Stimulated activated CD8-positive, alpha-beta memory T cell treated with anti-CD3 and anti-CD28 coated beads, Interleukin-7, amount 100 ng/mL, for 1 hour (primary cell): ENCODE results near the gene KDM2A.

ENCODE experiments used
- DNase-seq, 2 donors: peaks; one replicate each; pipeline ENCODE4 v3.0.0-alpha.2; 2020; ENCODE audit warnings: low read depth in 2 of 2

Gene KDM2A

DNA sequence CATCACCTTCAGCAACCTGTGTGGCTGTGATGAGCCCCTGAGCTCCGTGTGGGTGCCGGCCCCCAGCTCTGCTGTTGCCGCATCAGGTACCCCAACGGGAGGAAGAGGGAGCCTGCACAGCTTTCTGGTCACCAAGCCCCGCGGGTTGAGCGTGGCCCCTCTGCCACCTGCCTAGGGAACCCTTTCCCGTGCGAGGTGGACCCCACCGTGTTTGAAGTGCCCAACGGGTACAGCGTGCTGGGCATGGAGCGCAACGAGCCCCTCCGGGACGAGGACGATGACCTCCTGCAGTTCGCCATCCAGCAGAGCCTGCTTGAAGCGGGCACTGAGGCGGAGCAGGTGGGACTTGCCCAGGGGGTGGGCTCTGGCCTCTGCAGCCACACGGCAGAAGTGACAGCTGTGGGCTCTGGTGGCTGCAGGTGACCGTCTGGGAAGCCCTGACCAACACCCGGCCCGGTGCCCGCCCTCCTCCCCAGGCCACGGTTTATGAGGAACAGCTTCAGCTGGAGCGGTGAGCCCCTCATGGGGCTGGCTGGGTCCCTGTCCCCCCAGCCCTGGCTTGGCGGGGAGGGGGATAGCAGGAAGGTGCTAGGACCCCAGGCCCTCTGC is 182.4 kb downstream of the KDM2A start:
- no peak for DNase-seq

DNA sequence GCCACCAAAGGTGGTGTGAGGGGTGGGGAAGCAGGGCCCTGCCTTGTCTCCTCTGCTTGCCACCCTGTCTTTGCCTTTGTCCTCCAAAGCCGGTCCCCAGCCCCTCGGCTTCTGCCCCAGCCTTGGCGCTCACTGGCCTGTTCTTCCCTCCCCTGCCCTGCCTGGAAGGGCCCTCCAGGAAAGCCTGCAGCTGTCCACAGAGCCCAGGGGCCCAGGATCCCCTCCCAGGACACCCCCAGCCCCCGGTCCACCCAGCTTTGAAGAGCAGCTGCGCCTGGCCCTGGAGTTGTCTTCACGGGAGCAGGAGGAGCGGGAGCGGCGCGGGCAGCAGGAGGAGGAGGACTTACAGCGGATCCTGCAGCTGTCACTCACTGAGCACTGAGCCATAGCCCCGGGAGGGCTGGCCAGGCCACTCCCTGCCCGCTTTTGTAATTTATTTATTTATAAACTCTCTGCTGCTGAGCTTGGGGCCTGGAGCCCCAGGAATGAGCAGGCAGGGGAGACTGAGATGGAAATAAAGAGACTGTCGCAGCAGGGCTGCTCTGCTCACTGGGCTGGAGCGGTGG is 183.0 kb downstream of the KDM2A start:
- no peak for DNase-seq

DNA sequence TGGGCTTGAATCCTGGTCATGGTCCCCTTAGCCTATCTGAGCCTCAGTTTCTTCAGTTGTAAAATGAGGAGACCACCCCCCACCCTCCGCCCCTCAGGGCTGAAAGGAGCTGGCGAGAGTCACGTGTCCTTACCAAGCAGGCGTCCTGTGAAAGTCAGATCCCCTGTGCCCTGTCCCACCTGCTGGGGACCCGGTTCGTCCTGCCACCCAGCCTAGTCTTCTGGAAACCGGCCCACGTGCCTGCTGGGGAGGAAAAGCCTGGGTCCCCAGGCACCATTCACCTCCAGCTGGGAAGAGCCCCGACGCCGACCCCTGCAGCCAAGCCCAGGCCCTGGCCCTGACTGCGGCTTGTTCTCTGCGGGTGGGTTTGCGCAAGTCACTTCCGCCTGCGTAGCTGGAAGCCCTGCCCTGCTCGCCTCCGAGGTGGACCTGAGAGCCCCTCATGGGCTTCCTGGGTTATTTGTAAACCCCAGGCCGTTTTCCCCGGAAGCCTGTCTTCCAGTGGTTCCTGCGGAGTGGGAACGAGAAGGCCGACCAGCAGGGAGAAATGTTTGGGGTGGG is 183.6 kb downstream of the KDM2A start:
- no peak for DNase-seq

DNA sequence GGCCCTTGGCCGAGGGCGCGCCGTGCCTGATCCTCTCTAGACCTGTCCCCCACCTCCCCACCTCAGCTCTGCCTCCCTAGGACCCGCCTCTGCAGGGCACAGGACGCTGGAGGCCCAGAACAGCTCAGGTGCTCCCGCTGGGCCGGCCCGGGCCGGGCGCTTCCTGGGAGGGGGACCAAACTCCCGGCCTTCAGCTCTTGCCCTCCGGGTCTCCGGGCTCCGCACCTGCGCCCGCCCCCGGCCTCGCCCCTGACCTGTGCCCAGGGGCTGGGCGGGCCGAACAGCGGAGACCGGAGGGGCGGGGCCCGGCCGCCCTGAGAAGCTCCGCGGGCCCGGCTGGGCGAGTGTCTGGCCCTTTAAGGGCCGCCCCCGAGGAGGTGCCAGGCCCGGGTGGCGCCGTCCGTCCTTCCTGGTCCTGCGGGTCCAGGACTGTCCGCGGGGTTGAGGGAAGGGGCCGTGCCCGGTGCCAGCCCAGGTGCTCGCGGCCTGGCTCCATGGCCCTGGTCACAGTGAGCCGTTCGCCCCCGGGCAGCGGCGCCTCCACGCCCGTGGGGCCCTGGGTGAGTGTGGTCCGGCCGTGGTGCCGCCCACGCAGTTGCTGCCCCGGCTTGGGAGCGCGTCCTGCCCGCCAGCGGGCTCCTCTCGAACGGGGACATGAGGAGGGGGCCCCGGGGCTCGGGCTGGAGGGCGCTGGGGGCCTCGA is 184.2 kb downstream of the KDM2A start, which contains the start of gene SSH3:
TSS of gene SSH3 (plus strand) at position 399 of the 703 bp plus-strand sequence. CDS start at position 495, 96 bp downstream.
- DNase-seq: no peak

DNA sequence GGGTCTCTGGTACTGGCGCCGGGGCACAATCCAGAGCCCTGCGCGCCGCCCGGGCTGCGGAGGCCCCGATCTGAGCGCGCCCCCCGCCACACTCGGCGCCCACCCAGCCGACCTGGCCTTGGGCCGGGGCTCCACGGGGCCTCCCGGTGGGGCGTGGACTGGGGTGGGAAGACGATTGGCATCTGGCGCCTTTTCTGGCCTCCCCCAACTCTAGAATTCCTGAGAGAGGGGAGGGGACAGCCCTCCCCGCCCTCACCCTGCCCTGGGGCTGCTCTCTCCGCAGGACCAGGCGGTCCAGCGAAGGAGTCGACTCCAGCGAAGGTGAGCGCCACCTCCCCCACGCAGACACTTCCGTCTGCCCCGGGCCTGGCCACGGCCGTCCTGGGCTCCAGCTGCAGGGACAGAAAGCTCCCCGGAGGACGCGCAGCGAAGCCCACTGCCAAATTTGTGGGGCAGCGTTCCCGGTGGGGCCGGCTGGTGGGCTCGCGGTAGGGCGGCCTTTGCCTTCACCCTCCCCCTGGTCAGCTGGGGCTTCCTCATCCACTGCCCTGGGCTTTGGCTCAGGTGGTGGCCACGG is 184.9 kb downstream of the KDM2A start:
- no peak for DNase-seq

DNA sequence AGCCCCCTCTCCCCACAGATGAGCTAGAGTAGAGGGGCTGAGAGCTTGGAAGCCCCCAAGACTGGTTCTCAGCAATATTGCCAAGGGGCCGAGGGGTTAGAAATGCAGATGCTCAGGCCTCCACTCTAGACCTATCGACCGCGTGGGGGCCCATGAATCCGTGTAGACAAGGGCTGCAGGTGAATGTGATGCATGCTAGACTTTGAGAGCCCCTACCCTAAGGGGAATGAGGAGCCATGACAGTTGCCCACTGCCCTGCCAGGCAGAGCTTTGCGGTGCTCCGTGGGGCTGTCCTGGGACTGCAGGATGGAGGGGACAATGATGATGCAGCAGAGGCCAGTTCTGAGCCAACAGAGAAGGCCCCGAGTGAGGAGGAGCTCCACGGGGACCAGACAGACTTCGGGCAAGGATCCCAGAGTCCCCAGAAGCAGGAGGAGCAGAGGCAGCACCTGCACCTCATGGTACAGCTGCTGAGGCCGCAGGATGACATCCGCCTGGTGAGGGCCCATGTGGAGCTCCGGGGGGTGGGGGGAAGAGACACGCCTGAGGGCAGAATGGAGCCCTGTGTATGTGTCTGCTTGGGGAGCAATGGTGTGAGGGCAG is 185.5 kb downstream of the KDM2A start:
- no peak for DNase-seq

DNA sequence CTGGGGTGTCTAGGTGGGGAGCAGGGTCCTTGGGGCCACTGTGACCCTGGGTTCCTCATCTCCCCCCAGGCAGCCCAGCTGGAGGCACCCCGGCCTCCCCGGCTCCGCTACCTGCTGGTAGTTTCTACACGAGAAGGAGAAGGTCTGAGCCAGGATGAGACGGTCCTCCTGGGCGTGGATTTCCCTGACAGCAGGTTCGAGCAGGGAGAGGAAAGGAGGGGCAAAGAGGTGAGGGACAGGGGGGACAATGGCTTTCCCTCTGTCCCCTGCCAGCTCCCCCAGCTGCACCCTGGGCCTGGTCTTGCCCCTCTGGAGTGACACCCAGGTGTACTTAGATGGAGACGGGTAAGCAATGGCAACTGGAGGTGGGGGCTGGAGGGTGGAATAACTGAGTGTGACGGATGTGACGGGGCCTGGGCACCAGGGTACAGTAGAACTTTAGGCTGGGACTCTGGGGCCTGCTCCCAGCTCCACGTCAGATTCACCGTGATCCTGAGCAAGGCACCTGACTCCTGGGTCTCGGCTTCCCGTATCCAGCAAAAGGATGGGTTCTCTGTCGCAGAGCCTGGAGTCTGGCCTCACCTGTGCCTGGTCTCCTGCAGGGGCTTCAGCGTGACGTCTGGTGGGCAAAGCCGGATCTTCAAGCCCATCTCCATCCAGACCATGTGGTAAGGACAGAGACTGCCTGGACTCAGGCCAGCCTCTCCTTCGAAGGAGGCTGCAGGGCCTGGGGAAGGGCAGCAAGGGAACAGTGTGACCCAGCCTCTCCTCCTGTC is 187.9 kb downstream of the KDM2A start:
- no peak for DNase-seq

DNA sequence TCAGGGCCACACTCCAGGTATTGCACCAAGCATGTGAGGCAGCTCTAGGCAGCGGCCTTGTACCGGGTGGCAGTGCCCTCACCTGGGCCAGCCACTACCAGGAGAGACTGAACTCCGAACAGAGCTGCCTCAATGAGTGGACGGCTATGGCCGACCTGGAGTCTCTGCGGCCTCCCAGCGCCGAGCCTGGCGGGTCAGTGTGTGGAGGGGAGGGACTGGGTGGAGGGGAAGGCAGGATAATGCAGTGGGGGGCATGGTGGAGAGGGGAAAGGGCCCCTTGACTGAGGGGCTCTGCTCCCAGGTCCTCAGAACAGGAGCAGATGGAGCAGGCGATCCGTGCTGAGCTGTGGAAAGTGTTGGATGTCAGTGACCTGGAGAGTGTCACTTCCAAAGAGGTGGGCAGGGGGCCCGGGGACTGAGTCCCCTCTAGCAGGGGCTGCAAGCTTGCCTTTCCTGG is 188.5 kb downstream of the KDM2A start:
- no peak for DNase-seq
